ENCODE data around the gene ANGPTL8. TPM values are rescaled to one million over a fixed set of nuclear protein-coding genes. Genes with fewer than 3 reads are reported as not detected.

The ANGPTL8 gene
- total and polyA plus RNA-seq, 2 of the 13 experiments (the other 11 are each of a cell fraction or from before 2014, with no cell fraction given), result 27.3 to 243 TPM

GRCh38 chr19:11242864-11243797 lies 3.7 kb downstream of the ANGPTL8 start (continued):
- no peak for TF ChIP-seq STAT6 (CRISPR knock-in tag; IDR thresholded peaks at IDR 0.05; ENCODE audit: borderline replicate concordance)
- no peak for TF ChIP-seq ZNF143 (CRISPR knock-in tag; IDR thresholded peaks at IDR 0.05)
- TF ChIP-seq PRDM4 (CRISPR knock-in tag; IDR thresholded peaks at IDR 0.05; ENCODE audit: borderline replicate concordance), result no peak
- no peak for TF ChIP-seq IKZF4 (CRISPR knock-in tag; IDR thresholded peaks at IDR 0.05; ENCODE audit: borderline replicate concordance, low read depth, not compliant biosample characterization)
- TF ChIP-seq HNF4A (CRISPR knock-in tag; IDR thresholded peaks at IDR 0.05), result no peak
- no peak for TF ChIP-seq ZSCAN20 (CRISPR knock-in tag; IDR thresholded peaks at IDR 0.05; ENCODE audit: borderline replicate concordance)
- 0 out of 2 replicates have a peak, but pooled peaks have one; percentile 60 for TF ChIP-seq MEIS1 (CRISPR knock-in tag; IDR thresholded peaks at IDR 0.05; ENCODE audit: borderline replicate concordance)
- TF ChIP-seq ZFP82 (CRISPR knock-in tag; IDR thresholded peaks at IDR 0.05; ENCODE audit: borderline replicate concordance), result no peak
- TF ChIP-seq STAG1 (CRISPR knock-in tag; IDR thresholded peaks at IDR 0.05), result peak; percentile 14; the same call in 1 of the 2 replicates
- no peak for TF ChIP-seq ZNF670 (CRISPR knock-in tag; IDR thresholded peaks at IDR 0.05; ENCODE audit: borderline replicate concordance)
- TF ChIP-seq ZNF616 (CRISPR knock-in tag; IDR thresholded peaks at IDR 0.05; ENCODE audit: low read depth), result peak; percentile 52
- TF ChIP-seq, protein P1, sequence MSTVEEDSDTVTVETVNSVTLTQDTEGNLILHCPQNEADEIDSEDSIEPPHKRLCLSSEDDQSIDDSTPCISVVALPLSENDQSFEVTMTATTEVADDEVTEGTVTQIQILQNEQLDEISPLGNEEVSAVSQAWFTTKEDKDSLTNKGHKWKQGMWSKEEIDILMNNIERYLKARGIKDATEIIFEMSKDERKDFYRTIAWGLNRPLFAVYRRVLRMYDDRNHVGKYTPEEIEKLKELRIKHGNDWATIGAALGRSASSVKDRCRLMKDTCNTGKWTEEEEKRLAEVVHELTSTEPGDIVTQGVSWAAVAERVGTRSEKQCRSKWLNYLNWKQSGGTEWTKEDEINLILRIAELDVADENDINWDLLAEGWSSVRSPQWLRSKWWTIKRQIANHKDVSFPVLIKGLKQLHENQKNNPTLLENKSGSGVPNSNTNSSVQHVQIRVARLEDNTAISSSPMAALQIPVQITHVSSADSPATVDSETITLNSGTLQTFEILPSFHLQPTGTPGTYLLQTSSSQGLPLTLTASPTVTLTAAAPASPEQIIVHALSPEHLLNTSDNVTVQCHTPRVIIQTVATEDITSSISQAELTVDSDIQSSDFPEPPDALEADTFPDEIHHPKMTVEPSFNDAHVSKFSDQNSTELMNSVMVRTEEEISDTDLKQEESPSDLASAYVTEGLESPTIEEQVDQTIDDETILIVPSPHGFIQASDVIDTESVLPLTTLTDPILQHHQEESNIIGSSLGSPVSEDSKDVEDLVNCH (CRISPR knock-in tag; IDR thresholded peaks at IDR 0.05), result no peak
- peak; percentile 33; the same call in 1 of the 2 replicates for TF ChIP-seq BORCS8-MEF2B (CRISPR knock-in tag; IDR thresholded peaks at IDR 0.05)
- no peak for TF ChIP-seq RBM39 (IDR thresholded peaks at IDR 0.05; ENCODE audit: low read depth, low read length, poor library complexity, severe bottlenecking)
- peak; percentile 39; the same call in 1 of the 2 replicates for TF ChIP-seq TBX2 (CRISPR knock-in tag; IDR thresholded peaks at IDR 0.05; ENCODE audit: borderline replicate concordance)
- no peak for TF ChIP-seq NFIC (IDR thresholded peaks at IDR 0.05; ENCODE audit: low read length)

All from HepG2 (cell line).